HL-60/S4 treated with phorbol 12-myristate 13-acetate at 8.2 ng/mL for 4 days and 3 days (cell line): ENCODE measurements around the gene ACTA2.

ENCODE experiments used
- in situ Hi-C: fragments of 300-500 bp; cut with MboI; formaldehyde crosslinking; loops from 2 replicates; pipeline ENCODE4 v1.15.0; 2022; ENCODE audit warnings: low sequenced_read_pairs

ACTA2 gene

GRCh38 chr10:88896994-88897853 is 55.3 kb downstream of the ACTA2 start:
- in situ Hi-C loops: no loop called here

GRCh38 chr10:88896372-88896993 is 56.1 kb downstream of the ACTA2 start:
- in situ Hi-C loops: no loop called here

GRCh38 chr10:88895250-88895649 is 57.3 kb downstream of the ACTA2 start:
- in situ Hi-C loops: no loop called here

GRCh38 chr10:88893611-88894010 is 59.0 kb downstream of the ACTA2 start:
- in situ Hi-C loops: no loop called here

- in situ Hi-C loops: no loop called here
These were observed 60.2 kb downstream of the ACTA2 start for GRCh38 chr10:88892222-88892967.

GRCh38 chr10:88890681-88891381 is 61.7 kb downstream of the ACTA2 start:
- in situ Hi-C loops: no loop called here

- in situ Hi-C loops: no loop called here
These were observed 62.8 kb downstream of the ACTA2 start for GRCh38 chr10:88889559-88890337.

GRCh38 chr10:88888810-88889445 is 63.6 kb downstream of the ACTA2 start:
- in situ Hi-C loops: no loop called here

GRCh38 chr10:88886557-88886956 is 66.0 kb downstream of the ACTA2 start:
- in situ Hi-C loops: no loop called here
